Hepatic stellate cell (primary cell): ENCODE measurements around the gene ATP9B.
"Not testable (repeated sequence)": the region's sequence is repeated elsewhere in the genome, so short reads cannot be mapped to it uniquely, and the experiment has no call there.

Experiments
- DNase-seq: peaks from one replicate; pipeline ENCODE4 v3.0.0; 2011; ENCODE audit warnings: low spot score

The ATP9B gene

DNA sequence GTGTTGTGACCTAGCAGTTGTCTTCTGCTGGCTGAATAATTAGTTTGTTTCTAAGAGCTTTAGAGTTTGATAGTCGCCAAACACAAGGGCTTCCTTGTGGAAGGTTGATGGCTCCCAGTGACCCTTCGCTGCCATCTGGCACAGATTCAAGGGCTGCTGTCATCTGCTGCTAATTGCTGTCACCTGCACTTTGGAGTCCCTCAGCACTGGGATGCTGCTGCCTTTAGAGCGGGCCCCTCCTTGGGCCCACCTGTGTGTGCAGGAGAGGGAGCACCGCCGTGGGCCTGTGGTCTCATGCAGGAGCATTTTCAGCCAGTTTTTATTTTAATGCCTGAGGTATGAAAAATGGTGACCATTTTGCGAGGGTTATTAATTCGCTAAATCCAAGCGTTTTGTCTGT lies 172.6 kb downstream of the ATP9B start:
- DNase-seq: no peak

DNA sequence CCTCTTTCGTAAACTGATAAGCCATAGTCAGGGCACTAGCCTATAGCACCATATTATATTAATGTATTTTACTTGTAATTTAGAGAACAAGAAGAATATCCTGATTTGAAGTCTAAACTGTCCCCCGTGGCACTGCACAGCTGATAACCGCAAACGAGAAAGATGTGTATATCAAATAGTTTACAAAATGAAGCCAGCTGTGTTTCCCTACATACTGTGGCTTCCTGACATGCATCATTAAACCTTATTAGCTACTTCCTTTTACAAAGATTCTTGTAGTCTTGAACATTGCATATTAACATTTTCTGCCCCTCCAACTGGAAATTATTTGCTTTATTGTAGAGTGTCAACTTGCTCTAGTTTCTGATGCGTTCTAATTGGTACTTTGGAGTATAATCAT lies 173.1 kb downstream of the ATP9B start:
- no peak for DNase-seq

DNA sequence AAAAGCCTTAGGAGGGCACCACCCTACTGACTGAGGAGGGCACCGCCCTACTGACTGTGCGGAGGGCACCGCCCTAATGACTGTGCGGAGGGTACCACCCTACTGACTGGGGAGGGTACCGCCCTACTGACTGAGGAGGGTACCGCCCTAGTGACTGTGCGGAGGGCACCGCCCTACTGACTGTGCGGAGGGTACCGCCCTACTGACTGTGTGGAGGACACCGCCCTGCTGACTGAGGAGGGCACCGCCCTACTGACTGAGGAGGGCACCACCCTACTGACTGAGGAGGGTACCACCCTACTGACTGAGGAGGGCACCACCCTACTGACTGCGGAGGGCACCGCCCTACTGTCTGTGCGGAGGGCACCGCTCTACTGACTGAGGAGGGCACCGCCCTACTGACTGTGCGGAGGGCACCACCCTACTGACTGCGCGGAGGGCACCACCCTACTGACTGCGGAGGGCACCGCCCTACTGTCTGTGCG lies 176.4 kb downstream of the ATP9B start:
- DNase-seq: no peak

- peak; percentile 81 for DNase-seq
Observed at GRCh38 chr18:79246309-79247108, 177.3 kb downstream of the ATP9B start.

DNA sequence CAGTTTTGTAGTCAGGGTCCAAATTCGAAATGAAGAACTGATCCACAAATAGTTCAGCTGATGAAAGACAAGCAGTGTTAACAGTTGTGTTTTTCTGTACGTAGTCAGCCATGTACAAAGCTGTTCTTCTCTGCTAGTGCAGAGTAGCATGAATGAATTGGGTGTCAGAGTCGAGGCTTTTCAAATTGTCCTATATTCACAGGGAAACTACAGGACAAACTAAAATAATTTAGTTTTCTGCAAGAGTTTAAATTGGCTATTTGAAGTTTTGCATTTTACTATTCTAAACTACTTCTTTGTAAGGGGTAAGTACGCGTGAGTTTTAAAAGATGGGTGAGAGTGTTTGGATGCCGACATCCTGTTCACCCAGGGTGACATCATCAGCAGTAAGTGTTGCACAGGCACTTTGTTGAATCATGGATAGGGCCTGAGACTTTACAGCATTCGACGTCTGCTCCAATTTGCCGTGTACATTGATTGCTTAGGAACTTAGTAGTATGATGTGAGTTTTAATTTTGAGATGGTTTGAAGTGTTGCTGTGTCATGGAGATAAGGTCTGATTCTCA lies 179.4 kb downstream of the ATP9B start:
- no peak for DNase-seq

- no peak for DNase-seq
Observed at GRCh38 chr18:79250301-79250981, 181.2 kb downstream of the ATP9B start.

DNA sequence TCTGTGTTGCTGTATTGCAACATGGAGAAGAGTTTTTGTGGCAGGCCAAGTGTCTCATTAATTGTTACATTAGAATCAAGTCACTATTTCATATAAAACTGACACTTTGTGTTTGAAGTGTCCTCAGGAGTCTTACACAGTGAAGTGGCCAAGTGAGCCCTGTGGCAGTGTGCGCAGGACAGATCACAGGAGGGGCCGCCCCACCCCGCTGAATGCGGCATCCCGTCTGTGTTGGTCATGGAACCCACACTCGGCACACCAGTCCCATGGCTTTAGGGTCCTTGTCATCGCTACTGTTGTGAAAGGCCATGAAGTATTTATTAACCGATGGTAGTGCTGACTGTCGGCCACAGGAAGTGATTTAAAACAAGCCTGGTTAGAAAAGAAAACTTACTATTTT lies 181.8 kb downstream of the ATP9B start:
- DNase-seq: no peak

GRCh38 chr18:79252904-79253633 lies 183.9 kb downstream of the ATP9B start:
- DNase-seq: no peak

DNA sequence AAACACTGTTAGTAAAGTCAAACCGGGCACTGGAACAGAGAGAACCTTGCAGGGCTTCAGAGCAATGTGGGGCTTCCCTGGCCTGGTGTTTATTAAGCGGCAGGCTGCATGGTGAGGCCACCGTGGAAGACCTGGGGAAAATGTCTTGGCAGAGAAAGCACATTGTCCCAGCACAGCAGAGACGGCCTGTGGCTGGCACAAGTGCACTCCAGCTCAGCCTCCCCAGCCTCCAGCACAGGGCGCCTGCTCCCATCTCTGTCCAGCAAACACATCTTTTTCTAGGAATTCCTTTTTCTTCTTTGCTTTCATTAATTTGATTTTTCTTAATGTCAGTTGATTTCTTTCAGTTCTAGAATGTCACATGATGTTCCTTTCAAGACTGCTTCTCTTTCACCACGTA lies 188.3 kb downstream of the ATP9B start:
- DNase-seq: no peak

GRCh38 chr18:79258447-79258846 lies 189.3 kb downstream of the ATP9B start:
- DNase-seq: no peak

DNA sequence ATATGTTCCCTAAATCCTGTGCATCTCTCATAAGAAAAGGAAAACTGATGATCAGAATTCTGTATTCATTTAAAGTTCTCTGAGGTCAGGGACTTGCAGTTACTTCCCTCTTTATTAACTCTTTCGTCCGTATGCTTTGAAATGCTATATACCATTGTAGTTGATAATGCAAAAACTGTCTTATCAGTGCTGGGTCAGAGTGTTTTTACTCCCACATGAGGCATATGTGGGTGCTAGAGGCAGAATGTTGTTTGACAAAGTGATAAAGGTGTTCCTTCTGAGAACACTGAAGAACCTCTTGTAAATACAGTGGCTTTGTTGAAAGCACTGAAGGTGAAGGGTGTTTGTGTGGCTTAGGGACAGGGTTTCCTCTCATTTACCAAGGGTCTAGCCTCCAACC lies 190.0 kb downstream of the ATP9B start:
- DNase-seq: no peak

DNA sequence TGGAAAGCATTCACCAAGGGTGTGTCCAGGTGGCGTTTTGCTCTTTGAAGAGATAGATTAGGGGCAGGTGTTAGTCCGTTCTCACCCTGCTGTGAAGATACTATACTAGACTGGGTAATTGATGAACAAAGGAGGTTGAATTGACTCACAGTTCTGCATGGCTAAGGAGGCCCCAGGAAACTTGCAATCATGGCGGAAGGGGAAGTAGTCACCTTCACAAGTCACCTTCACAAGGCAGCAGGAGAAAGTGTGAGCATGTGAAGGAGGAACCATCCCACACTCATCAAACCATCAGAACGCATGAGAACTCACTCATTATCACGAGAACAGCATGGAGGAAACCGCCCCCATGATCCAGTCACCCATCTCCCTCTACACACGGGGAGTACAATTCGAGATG lies 190.8 kb downstream of the ATP9B start:
- no peak for DNase-seq

- DNase-seq: no peak
Observed at GRCh38 chr18:79260510-79260909, 191.3 kb downstream of the ATP9B start.

DNA sequence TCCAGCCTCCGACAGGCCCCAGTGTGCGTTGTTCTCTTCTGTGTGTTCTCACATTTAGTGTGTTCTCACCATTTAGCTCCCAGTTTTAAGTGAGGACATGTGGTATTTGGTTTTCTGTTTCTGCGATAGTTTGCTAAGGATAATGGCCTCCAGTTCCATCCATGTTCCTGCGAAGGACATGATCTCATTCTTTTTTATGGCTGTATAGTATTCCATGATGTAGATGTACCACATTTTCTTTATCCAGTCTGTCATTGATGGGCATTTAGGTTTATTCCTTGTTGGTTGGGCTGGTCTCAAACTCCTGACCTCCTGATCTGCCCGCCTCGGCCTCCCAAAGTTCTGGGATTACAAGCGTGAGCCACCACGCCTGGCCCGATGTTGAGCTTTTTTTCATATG lies 195.9 kb downstream of the ATP9B start:
- DNase-seq: not testable (repeated sequence)

DNA sequence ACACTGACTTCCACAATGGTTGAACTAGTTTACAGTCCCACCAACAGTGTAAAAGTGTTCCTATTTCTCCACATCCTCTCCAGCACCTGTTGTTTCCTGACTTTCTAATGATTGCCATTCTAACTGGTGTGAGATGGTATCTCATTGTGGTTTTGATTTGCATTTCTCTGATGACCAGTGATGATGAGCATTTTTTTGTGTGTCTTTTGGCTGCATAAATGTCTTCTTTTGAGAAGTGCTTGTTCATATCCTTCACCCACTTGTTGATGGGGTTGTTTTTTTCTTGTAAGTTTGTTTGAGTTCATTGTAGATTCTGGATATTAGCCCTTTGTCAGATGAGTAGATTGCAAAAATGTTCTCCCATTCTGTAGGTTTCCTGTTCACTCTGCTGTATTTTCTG lies 202.6 kb downstream of the ATP9B start:
- DNase-seq: not testable (repeated sequence)

GRCh38 chr18:79272916-79273315 lies 203.7 kb downstream of the ATP9B start:
- DNase-seq: no peak

DNA sequence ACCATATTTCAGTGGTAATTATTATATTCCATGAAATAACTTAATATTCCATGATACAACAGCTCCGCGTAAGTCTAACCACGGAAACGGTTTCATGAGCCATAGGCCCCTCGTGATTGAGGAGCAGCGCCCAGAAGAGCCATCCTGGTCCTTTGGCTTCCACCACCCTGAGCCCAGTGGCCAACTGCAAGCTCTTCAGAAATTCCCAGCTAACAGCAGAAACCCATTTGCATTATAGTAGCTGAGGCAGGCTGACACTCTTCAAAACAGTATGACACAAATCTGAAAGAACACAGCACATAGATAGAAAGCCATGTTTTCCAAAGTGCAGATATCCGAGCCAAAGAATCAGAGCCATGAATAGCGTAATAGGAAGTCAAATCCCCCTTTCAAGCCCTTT lies 205.6 kb downstream of the ATP9B start:
- no peak for DNase-seq

DNA sequence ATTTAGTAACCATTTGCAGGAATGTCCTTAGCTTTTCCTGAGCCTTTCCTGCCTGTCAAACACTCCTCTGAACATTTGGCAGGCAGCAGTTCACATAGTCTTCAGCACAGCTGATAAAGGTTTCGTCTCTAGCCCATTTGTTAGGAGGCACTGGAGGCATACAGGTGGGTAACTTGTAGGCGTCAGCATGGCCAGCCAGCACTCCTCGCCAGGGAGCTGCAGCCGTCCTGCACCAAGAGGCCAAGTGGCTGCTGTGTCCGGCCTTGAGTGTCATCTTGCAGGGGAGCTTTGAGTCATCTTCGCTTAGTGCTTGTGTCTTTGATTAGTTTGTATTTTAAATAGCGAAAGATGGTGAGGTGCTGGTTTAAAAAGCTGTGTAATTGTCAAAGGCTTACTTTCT lies 206.3 kb downstream of the ATP9B start:
- DNase-seq: no peak

DNA sequence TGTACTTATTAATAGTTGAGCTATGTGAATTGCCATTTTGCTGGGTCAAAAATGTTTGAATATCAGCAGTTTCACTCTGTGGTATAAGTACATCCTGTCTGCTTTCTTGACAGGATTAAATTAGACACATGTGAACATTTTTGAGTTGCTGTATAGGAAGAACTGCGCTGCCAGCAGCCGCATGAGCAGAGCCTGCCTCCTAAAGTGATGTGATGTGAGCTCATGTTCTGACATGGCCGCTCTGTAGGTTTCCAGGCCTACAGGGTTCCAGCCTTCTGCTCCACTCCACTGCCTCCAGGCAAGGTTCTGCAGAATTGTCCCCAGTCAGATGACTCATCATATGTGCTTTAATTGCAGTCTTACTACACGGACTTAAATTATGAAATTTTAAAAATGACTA lies 206.8 kb downstream of the ATP9B start:
- DNase-seq: no peak

DNA sequence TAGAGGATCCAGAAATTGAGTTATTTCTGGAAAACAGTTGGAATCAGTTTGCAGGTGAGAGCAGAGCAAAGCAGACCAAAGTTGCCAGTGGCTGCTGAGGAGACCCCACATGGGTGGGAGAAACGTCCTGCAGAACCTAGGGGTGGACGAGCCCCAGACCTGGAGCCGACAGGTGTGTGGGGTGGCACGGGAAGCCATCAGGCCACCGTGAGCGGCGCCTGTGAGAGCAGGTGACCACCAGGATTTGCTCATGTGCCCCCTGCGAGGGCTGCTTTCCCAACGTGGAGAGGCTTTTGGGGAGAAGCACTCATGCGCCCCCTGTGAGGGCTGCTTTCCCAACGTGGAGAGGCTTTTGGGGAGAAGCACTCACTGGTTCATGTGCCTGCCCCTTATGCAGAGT lies 209.7 kb downstream of the ATP9B start:
- no peak for DNase-seq

GRCh38 chr18:79283131-79283810 lies 214.1 kb downstream of the ATP9B start:
- DNase-seq: no peak

GRCh38 chr18:79283929-79284328 lies 214.7 kb downstream of the ATP9B start:
- DNase-seq: no peak
